Mesenchymal stem cell (in vitro differentiated cells and primary cell): ENCODE data around the gene INPPL1.

ENCODE experiments used
- DNase-seq: peaks from one replicate; pipeline ENCODE4 v3.0.0-alpha.2; 2013
- H2AFZ ChIP-seq: one replicate; pipeline ENCODE4 v1.6.1; 2013; ENCODE audit warnings: low read depth, mild to moderate bottlenecking, control low read depth, inconsistent platforms, low read length, moderate library complexity
- H2AK5ac ChIP-seq: 2 replicates; pipeline ENCODE4 v1.6.1; 2013; ENCODE audit warnings: low read length, moderate library complexity, mild to moderate bottlenecking, inconsistent platforms; ENCODE audit not compliant: severe bottlenecking
- H2BK120ac ChIP-seq: one replicate; pipeline ENCODE4 v1.6.1; 2013; ENCODE audit warnings: low read depth, mild to moderate bottlenecking, inconsistent platforms, low read length, moderate library complexity
- H2BK12ac ChIP-seq, 2 experiments: one replicate each; pipeline ENCODE4 v1.6.1; 2013; ENCODE audit warnings: inconsistent platforms in 2 of 2, low read length in 2 of 2, mild to moderate bottlenecking in 2 of 2, moderate library complexity in 2 of 2, control low read depth in 1 of 2
- H2BK15ac ChIP-seq: one replicate; pipeline ENCODE4 v1.6.1; 2013; ENCODE audit warnings: mild to moderate bottlenecking, low read depth, inconsistent platforms; ENCODE audit not compliant: poor library complexity, severe bottlenecking
- H2BK5ac ChIP-seq: 2 replicates; pipeline ENCODE4 v1.6.1; 2013; ENCODE audit warnings: low read depth, mild to moderate bottlenecking, low read length, control low read depth, inconsistent platforms; ENCODE audit not compliant: poor library complexity, severe bottlenecking
- H3K14ac ChIP-seq, 2 experiments: one replicate each; pipeline ENCODE4 v1.6.1; 2013; ENCODE audit warnings: inconsistent platforms in 2 of 2, low read length in 2 of 2, control low read depth in 1 of 2, mild to moderate bottlenecking in 1 of 2, moderate library complexity in 1 of 2
- H3K18ac ChIP-seq, 2 experiments: one replicate each; pipeline ENCODE4 v1.6.1; 2013; ENCODE audit warnings: inconsistent platforms in 2 of 2, low read length in 2 of 2, control low read depth in 1 of 2, low read depth in 1 of 2, mild to moderate bottlenecking in 1 of 2
- H3K23ac ChIP-seq, 2 experiments: one replicate each; pipeline ENCODE4 v1.6.1; 2013; ENCODE audit warnings: inconsistent platforms in 2 of 2, low read length in 2 of 2, mild to moderate bottlenecking in 2 of 2, moderate library complexity in 2 of 2, control low read depth in 1 of 2
- H3K27ac ChIP-seq: 2 replicates; pipeline ENCODE4 v1.5.1; 2013; ENCODE audit warnings: mild to moderate bottlenecking, moderate library complexity, low read length, control low read depth, inconsistent platforms; ENCODE audit not compliant: poor library complexity, severe bottlenecking
- H3K27me3 ChIP-seq, 2 experiments: 2 replicates each; pipeline versions ENCODE4 v1.6.1 to v1.7.0; 2013; ENCODE audit warnings: low read length in 2 of 2, mild to moderate bottlenecking in 2 of 2, moderate library complexity in 2 of 2, control low read depth in 1 of 2, inconsistent platforms in 1 of 2; ENCODE audit not compliant: control insufficient read depth in 1 of 2, insufficient read depth in 1 of 2
- H3K36me3 ChIP-seq, 2 experiments: 2 replicates each; pipeline versions ENCODE4 v1.6.1 to v1.7.0; 2013; ENCODE audit warnings: low read length in 2 of 2, control low read depth in 1 of 2, inconsistent platforms in 1 of 2, low read depth in 1 of 2, mild to moderate bottlenecking in 1 of 2; ENCODE audit not compliant: insufficient read depth in 2 of 2, control insufficient read depth in 1 of 2
- H3K4ac ChIP-seq, 2 experiments: one replicate each; pipeline ENCODE4 v1.6.1; 2013; ENCODE audit warnings: inconsistent platforms in 2 of 2, low read length in 2 of 2, mild to moderate bottlenecking in 2 of 2, moderate library complexity in 2 of 2, control low read depth in 1 of 2, low read depth in 1 of 2
- H3K4me1 ChIP-seq: 2 replicates; pipeline ENCODE4 v1.6.1; 2013; ENCODE audit warnings: low read depth, low read length, control low read depth; ENCODE audit not compliant: control insufficient read depth, insufficient read depth
- H3K4me2 ChIP-seq: 2 replicates; pipeline ENCODE4 v1.6.1; 2013; ENCODE audit warnings: low read length, mild to moderate bottlenecking, inconsistent platforms; ENCODE audit not compliant: poor library complexity, severe bottlenecking
- H3K4me3 ChIP-seq, 2 experiments: 2 replicates each; pipeline versions ENCODE4 v1.5.1 to v1.7.0; 2013; ENCODE audit warnings: low read length in 2 of 2, mild to moderate bottlenecking in 2 of 2, control low read depth in 1 of 2, low read depth in 1 of 2; ENCODE audit not compliant: insufficient read depth in 1 of 2
- H3K79me1 ChIP-seq: replicated peaks from 2 replicates; pipeline ENCODE4 v1.6.1; 2013; ENCODE audit warnings: mild to moderate bottlenecking, control low read depth, low read length, inconsistent platforms; ENCODE audit not compliant: poor library complexity, severe bottlenecking
- H3K9ac ChIP-seq: 2 replicates; pipeline ENCODE4 v1.7.0; 2013; ENCODE audit warnings: mild to moderate bottlenecking, low read length, moderate library complexity
- H3K9me3 ChIP-seq: 2 replicates; pipeline ENCODE4 v1.7.0; 2013; ENCODE audit warnings: mild to moderate bottlenecking, low read length; ENCODE audit not compliant: control insufficient read depth
- H4K8ac ChIP-seq: one replicate; pipeline ENCODE4 v1.6.1; 2013; ENCODE audit warnings: inconsistent platforms, mild to moderate bottlenecking, low read length, moderate library complexity
- H4K91ac ChIP-seq: one replicate; pipeline ENCODE4 v1.6.1; 2013; ENCODE audit warnings: mild to moderate bottlenecking, low read length, inconsistent platforms
- WGBS: methylation state at CpG from one replicate; pipeline ENCODE4 v1.1.7; 2013; ENCODE audit warnings: mixed read lengths; 5-methylcytosine and 5-hydroxymethylcytosine counted together

Gene INPPL1

GRCh38 chr11:72228844-72229231, 4.3 kb downstream of the INPPL1 start:
- H3K27me3 ChIP-seq: no peaks in the 10 kb centered on the region
- H3K9me3 ChIP-seq: no peaks in the 10 kb centered on the region
- H3K23ac ChIP-seq: no peak overlapping the region
- H3K4me2 ChIP-seq: no peak overlapping the region
- DNase-seq: no peak
- no peak overlapping the region for H4K91ac ChIP-seq
- H3K14ac ChIP-seq: no peak overlapping the region
- H3K36me3 ChIP-seq: peaks cover 71 to 74% of the 10 kb centered on the region in 2 experiments
- H3K27ac ChIP-seq: no peak overlapping the region
- no peak overlapping the region for H2AK5ac ChIP-seq
- peaks cover 52% of the 10 kb centered on the region for H3K79me1 ChIP-seq
- no peak overlapping the region for H3K4me3 ChIP-seq
- no peak overlapping the region for H2AFZ ChIP-seq
- H3K4me1 ChIP-seq: peaks cover 29% of the 10 kb centered on the region
- H3K4ac ChIP-seq: no peak overlapping the region
- no peak overlapping the region for H2BK12ac ChIP-seq
- 96% methylated on average over 7 of the region's 7 CpGs for WGBS
- H3K9ac ChIP-seq: no peak overlapping the region
- no peak overlapping the region for H3K18ac ChIP-seq
- H4K8ac ChIP-seq: no peak overlapping the region
- no peak overlapping the region for H2BK15ac ChIP-seq
- H2BK120ac ChIP-seq: no peak overlapping the region
- no peak overlapping the region for H2BK5ac ChIP-seq

- Histone ChIP-seq H3K4me2 (no peak overlapping the region), H3K36me3 (peaks cover 77 to 80% of the 10 kb centered on the region in 2 experiments), H2AK5ac (no peak overlapping the region), H2BK5ac (no peak overlapping the region), H3K9me3 (no peaks in the 10 kb centered on the region), H2BK12ac (no peak overlapping the region), H4K8ac (no peak overlapping the region), H2AFZ (no peak overlapping the region), H3K14ac (no peak overlapping the region), H3K23ac (no peak overlapping the region), H3K18ac (no peak overlapping the region), H3K4me3 (no peak overlapping the region), H3K4me1 (peaks cover 30% of the 10 kb centered on the region), H3K9ac (no peak overlapping the region), H2BK120ac (no peak overlapping the region), H2BK15ac (no peak overlapping the region), H3K27ac (no peak overlapping the region), H4K91ac (no peak overlapping the region), H3K79me1 (peaks cover 57% of the 10 kb centered on the region), H3K27me3 (no peaks in the 10 kb centered on the region), H3K4ac (no peak overlapping the region)
- WGBS: 96% methylated on average over 7 of the region's 8 CpGs
- DNase-seq: no peak
Measured at GRCh38 chr11:72229336-72229924, 4.9 kb downstream of the INPPL1 start.

DNA sequence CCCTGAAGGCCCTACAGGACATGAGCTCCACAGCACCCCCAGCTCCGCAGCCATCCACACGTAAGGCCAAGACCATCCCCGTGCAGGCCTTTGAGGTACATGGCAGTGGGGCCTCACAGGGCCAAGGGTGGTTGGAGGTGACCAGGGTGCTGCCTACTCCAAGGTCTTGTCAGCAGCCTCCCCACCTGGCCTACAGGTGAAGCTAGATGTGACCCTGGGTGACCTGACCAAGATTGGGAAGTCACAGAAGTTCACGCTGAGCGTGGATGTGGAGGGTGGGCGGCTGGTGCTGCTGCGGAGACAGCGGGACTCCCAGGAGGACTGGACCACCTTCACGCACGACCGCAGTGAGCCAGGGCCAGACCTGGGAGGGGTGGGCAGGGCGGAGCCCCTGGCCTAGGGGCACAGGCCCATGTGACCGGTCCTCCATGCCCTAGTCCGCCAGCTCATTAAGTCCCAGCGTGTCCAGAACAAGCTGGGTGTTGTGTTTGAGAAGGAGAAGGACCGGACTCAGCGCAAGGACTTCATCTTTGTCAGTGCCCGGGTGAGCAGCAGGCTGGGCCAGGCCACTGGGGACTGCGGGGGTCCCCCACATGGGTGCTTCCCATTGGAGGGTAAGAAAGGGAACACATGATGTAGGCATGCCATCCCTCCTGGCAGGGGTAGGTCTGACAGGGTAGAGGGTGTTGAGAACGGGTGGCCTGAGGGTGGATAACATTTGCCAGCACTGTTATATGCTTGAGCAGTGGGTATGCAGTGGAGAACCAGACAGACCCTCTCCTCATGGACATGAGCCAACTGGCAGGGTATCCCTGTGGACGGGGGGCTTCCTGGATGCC, 5.6 kb downstream of the INPPL1 start:
- H3K36me3 ChIP-seq: peaks cover 84 to 87% of the 10 kb centered on the region in 2 experiments
- no peak overlapping the region for H3K9ac ChIP-seq
- 98% methylated on average over 21 of the region's 21 CpGs for WGBS
- H3K4ac ChIP-seq: no peak overlapping the region
- H3K4me1 ChIP-seq: peaks cover 31% of the 10 kb centered on the region
- H3K14ac ChIP-seq: no peak overlapping the region
- no peak overlapping the region for H3K4me3 ChIP-seq
- no peak overlapping the region for H2AFZ ChIP-seq
- H4K91ac ChIP-seq: no peak overlapping the region
- H2AK5ac ChIP-seq: no peak overlapping the region
- DNase-seq: no peak
- H3K79me1 ChIP-seq: peaks cover 62% of the 10 kb centered on the region
- no peak overlapping the region for H3K18ac ChIP-seq
- no peak overlapping the region for H2BK15ac ChIP-seq
- H3K4me2 ChIP-seq: no peak overlapping the region
- no peak overlapping the region for H2BK5ac ChIP-seq
- H2BK120ac ChIP-seq: no peak overlapping the region
- no peak overlapping the region for H3K23ac ChIP-seq
- H3K9me3 ChIP-seq: no peaks in the 10 kb centered on the region
- H4K8ac ChIP-seq: no peak overlapping the region
- H3K27ac ChIP-seq: no peak overlapping the region
- H2BK12ac ChIP-seq: no peak overlapping the region
- no peaks in the 10 kb centered on the region for H3K27me3 ChIP-seq

GRCh38 chr11:72230764-72231365, 6.3 kb downstream of the INPPL1 start:
- DNase-seq: no peak
- no peak overlapping the region for H4K8ac ChIP-seq

More at GRCh38 chr11:72230764-72231365, 6.3 kb downstream of the INPPL1 start:
- Histone ChIP-seq H3K23ac (no peak overlapping the region), H3K18ac (no peak overlapping the region), H2AK5ac (no peak overlapping the region), H3K79me1 (peaks cover 63% of the 10 kb centered on the region), H2BK120ac (no peak overlapping the region), H3K27ac (no peak overlapping the region), H2BK5ac (no peak overlapping the region), H3K4me3 (no peak overlapping the region), H2BK15ac (no peak overlapping the region), H3K4ac (no peak overlapping the region), H3K14ac (no peak overlapping the region), H2BK12ac (no peak overlapping the region), H3K27me3 (no peaks in the 10 kb centered on the region), H3K4me1 (peaks cover 27% of the 10 kb centered on the region), H3K9me3 (no peaks in the 10 kb centered on the region), H2AFZ (no peak overlapping the region), H3K36me3 (peaks cover 91 to 95% of the 10 kb centered on the region in 2 experiments), H4K91ac (no peak overlapping the region), H3K4me2 (no peak overlapping the region), H3K9ac (no peak overlapping the region)
- 92% methylated on average over 18 of the region's 18 CpGs for WGBS
